D341Med (cell line): ENCODE data around the gene SPTBN1.

ENCODE experiments used
- DNase-seq: peaks from one replicate; pipeline ENCODE4 v3.0.0; 2012; ENCODE audit warnings: low spot score

Gene SPTBN1

GRCh38 chr2:54704688-54705605 lies 248.8 kb downstream of the SPTBN1 start:
- DNase-seq = no peak

GRCh38 chr2:54706622-54707021 lies 250.5 kb downstream of the SPTBN1 start:
- no peak for DNase-seq

GRCh38 chr2:54708584-54709335 lies 252.6 kb downstream of the SPTBN1 start:
- DNase-seq = no peak

- DNase-seq = no peak
Measured at GRCh38 chr2:54709336-54709809, 253.2 kb downstream of the SPTBN1 start.

GRCh38 chr2:54710216-54710615 lies 254.1 kb downstream of the SPTBN1 start:
- no peak for DNase-seq

GRCh38 chr2:54712516-54712915 lies 256.4 kb downstream of the SPTBN1 start:
- DNase-seq = no peak

- DNase-seq = no peak
Measured at GRCh38 chr2:54714996-54715395, 258.9 kb downstream of the SPTBN1 start.

- no peak for DNase-seq
Measured at GRCh38 chr2:54716375-54716774, 260.2 kb downstream of the SPTBN1 start.

- no peak for DNase-seq
Measured at GRCh38 chr2:54720563-54720962, 264.4 kb downstream of the SPTBN1 start.
